SH-SY5Y (cell line): ENCODE results near the gene GPX1.

ENCODE experiments used
- GATA2 ChIP-seq: IDR thresholded peaks from 2 replicates; pipeline ENCODE4 v1.6.1; 2011; ENCODE audit warnings: mild to moderate bottlenecking, low read depth, low read length
- GATA3 ChIP-seq: IDR thresholded peaks from 2 replicates; pipeline ENCODE4 v1.6.1; 2011; ENCODE audit warnings: low read depth, mild to moderate bottlenecking, low read length, moderate library complexity

Gene GPX1

GRCh38 chr3:49377483-49377882, 19.3 kb upstream of the GPX1 start:
- TF ChIP-seq GATA2, result no peak
- no peak for TF ChIP-seq GATA3

GRCh38 chr3:49371946-49372345, 13.8 kb upstream of the GPX1 start:
- TF ChIP-seq GATA3, result no peak
- TF ChIP-seq GATA2, result no peak

DNA sequence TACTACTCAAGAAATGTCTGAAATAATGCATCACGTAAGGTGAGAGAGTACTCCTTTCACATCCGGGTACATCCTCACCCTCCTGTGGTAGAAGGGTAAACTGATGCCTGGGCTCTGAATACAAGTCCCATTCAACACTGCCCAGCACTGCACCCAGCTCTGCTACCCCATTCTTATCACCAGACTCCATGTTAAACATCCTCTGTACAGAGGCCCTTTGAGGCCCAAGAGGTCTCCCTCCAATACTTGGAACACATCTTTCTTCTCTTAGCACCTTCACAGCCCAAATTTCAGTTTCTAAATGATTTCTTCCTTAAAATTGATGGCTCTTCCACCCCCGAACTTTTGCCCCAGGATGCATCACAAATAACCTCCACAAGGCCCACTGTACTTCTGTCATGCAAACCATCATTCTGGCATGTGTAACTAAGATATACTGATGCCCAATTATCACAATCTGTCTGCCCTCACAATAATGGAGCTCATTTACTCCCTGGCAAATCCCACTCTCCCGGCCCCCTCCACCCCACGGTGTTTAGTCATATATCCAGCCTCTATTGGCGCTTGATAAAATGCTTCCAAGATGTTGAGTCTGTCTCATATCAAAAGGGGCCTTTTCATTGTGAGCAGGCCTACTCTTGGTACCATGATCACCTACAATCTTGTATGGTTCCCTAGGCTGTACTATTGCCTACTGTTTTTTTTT, 12.6 kb upstream of the GPX1 start:
- TF ChIP-seq GATA3 (no peak), GATA2 (no peak)

GRCh38 chr3:49362561-49362960, 4.4 kb upstream of the GPX1 start:
- TF ChIP-seq GATA2 (no peak), GATA3 (no peak)

- TF ChIP-seq GATA2 (no peak), GATA3 (no peak)
These were observed 1.5 kb upstream of the GPX1 start for GRCh38 chr3:49359623-49360022.

DNA sequence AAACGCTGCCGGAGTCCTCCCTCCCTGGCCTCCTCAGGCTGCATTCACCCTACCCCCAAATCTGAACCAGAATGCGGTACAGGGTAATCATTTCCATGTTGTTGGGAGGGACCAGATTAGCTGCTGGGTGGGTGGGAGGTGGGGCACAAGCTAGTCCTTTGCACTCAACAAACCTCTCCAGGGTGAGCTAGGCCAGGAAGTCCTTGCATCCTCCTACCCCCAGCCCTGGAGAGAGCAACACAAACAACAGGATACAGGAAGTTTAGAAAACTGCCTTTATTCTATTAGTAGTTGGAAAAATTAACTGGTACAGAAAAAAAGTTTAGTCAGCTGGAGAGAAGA, 702 bp upstream of the GPX1 start:
- TF ChIP-seq GATA2 (no peak), GATA3 (no peak)

DNA sequence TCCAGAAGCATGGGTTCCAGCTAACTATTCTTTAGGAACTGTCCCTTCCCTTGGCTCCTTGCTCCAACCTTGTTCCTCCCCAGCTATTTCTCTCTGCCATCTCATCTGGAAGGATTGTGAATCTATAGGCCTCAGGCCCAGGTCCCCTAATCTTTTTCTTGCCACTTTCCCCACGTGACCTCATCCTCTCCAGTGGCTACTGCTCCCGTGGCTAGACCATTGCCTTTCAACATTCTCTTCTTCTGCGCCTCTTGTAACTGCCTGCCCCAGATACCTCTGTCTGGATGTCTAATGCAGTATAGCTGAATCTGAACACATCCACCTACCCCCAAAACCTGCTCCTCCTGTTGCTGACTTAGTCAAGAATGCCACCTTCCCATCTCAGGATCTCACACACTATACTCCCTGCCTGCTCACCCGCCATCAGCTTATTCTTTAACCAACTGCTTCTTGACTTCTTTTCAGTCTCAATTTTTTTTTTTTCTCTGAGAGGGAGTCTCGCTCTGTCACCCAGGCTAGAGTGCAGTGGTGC, 5.2 kb downstream of the GPX1 start:
- no peak for TF ChIP-seq GATA3
- TF ChIP-seq GATA2, result no peak

GRCh38 chr3:49352281-49352680, 5.9 kb downstream of the GPX1 start:
- TF ChIP-seq GATA2 (no peak), GATA3 (no peak)

- TF ChIP-seq GATA2, result no peak
- no peak for TF ChIP-seq GATA3
These were observed 6.6 kb downstream of the GPX1 start for GRCh38 chr3:49351521-49352011.

DNA sequence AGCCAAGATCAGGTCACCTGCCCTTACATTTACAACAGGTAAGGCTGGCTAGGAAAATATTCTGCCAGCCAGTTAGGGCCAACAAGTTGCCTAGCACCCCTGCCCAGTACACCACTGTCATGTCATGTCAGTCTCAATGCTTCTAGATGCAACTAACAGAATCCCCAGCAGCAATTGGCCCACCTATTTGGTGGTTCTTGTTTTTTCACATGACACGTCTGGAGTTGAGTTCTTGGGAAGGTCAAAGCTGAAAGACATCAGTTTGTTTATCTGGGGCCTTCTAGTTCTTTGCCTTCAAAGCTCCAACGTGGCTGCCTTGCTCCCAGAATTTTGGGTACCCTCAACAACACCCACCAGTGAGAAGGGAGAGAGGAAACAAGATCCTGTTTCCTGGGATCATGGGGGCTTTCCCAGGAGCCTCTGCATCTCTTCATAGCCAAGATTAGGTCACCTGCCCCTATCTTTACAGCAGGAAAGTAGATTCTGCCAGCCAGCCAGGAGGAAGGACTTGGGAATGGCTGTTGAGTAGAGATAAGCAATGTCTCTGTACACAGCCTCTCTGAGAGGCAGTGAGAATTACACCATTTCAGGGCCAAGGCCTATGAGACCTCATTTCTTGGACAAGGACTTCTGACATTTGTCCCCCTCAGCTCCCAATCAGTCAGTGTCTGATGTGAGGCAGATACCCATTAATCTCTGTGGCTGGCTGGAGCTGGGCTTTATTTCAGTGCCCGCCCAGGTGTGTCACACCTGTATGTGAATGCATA, 8.6 kb downstream of the GPX1 start:
- TF ChIP-seq GATA2 (no peak), GATA3 (no peak)

- TF ChIP-seq GATA2 (no peak), GATA3 (no peak)
These were observed 11.3 kb downstream of the GPX1 start for GRCh38 chr3:49346797-49347251.

DNA sequence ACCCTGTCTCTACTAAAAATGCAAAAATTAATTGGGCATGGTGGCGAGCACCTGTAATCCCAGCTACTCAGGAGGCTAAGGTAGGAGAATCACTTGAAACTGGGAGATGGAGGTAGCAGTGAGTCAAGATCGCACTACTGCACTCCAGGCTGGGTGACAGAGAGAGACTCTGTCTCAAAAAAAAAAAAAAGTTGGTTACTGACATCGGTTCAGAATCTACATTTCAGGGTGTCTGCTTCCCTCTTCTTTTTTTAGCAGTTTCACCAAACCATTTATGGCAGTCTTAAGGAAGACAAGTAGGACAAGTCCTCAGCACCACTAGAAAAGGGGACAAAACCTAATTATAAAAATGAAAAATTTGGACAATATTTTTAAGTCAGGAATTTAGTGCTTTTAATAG, 15.0 kb downstream of the GPX1 start:
- TF ChIP-seq GATA2 (no peak), GATA3 (no peak)

DNA sequence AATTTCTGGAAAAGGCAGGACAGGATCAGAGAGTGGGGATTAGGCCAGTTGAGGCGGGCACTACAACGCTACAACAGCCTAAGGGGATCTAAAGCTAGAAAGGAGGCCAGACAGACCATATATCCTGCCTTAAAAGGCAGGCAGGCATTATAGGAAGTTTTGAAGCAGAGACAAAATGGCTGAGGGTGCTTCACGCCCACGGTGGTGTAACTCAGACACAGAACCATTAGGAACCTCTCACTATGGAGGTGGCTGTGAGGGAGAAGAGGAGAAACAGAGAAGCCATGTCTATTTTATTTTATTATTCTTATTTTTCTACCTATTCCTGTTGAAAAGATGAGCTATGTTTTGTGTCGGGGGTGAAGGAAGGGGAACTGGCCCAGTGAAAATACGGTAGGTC, 16.2 kb downstream of the GPX1 start:
- TF ChIP-seq GATA3 (no peak), GATA2 (no peak)

- TF ChIP-seq GATA2 (no peak), GATA3 (no peak)
These were observed 18.0 kb downstream of the GPX1 start, which contains the start of gene USP4 for GRCh38 chr3:49339941-49340800. USP4 (minus strand) TSS chr3:49340053; CDS start chr3:49340024, 29 bp downstream.
